ENCODE results near the gene MXD4.

MXD4 gene

DNA sequence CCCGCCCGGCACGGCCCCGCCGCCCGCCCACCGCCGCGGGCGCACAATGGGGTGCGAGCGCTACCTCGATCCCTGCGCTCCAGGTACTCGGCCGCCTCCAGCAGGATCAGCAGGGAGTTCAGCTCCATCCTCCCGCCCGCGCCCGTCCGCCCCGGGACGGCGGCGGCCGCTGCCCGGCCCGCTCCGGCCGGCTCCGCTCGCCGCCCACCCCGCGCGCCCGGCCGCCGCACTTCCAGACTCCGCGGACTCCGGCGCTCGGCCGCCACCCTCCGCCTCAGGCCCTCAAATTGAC lies at the start of gene MXD4:
MXD4 (minus strand) TSS at position 257 of the 292 bp plus-strand sequence; CDS start at position 128, 129 bp downstream.
- Histone ChIP-seq H3K4me1 (ENCODE audit: control insufficient read depth in 1 of 2, insufficient read depth in 2 of 2, low read length in 2 of 2) (peaks cover 37 to 43% of the 10 kb centered on the region in 2 donors), H3K27me3 (ENCODE audit: control insufficient read depth in 1 of 2, insufficient read depth in 2 of 2, low read length in 2 of 2) (no peaks in the 10 kb centered on the region), H3K9me3 (ENCODE audit: control insufficient read depth in 1 of 2, low read length in 2 of 2) (no peaks in the 10 kb centered on the region), H3K9ac (ENCODE audit: low read depth in 1 of 2, low read length in 2 of 2) (peak within 1 kb of the TSS; percentile 78 to 80), H3K27ac (ENCODE audit: low read depth, low read length) (peak within 1 kb of the TSS; percentile 89), H3K36me3 (ENCODE audit: control insufficient read depth in 1 of 2, insufficient read depth in 2 of 2, low read length in 2 of 2) (peaks cover 0 to 21% of the 10 kb centered on the region in 2 donors), H3K4me3 (ENCODE audit: low read depth in 1 of 2, low read length in 2 of 2) (peak within 1 kb of the TSS; percentile 79 to 82)

- Histone ChIP-seq H3K27ac (ENCODE audit: low read depth, low read length) (no peak overlapping the region), H3K4me1 (ENCODE audit: control insufficient read depth in 1 of 2, insufficient read depth in 2 of 2, low read length in 2 of 2) (peaks cover 6 to 9% of the 10 kb centered on the region in 2 donors), H3K9ac (ENCODE audit: low read depth in 1 of 2, low read length in 2 of 2) (no peak overlapping the region), H3K4me3 (ENCODE audit: low read depth in 1 of 2, low read length in 2 of 2) (no peak overlapping the region), H3K9me3 (ENCODE audit: control insufficient read depth in 1 of 2, low read length in 2 of 2) (peaks cover 0 to 3% of the 10 kb centered on the region in 2 donors), H3K36me3 (ENCODE audit: control insufficient read depth in 1 of 2, insufficient read depth in 2 of 2, low read length in 2 of 2) (no peaks in the 10 kb centered on the region), H3K27me3 (ENCODE audit: control insufficient read depth in 1 of 2, insufficient read depth in 2 of 2, low read length in 2 of 2) (no peaks in the 10 kb centered on the region)
Measured at GRCh38 chr4:2306773-2307410, 45.0 kb upstream of the MXD4 start.

DNA sequence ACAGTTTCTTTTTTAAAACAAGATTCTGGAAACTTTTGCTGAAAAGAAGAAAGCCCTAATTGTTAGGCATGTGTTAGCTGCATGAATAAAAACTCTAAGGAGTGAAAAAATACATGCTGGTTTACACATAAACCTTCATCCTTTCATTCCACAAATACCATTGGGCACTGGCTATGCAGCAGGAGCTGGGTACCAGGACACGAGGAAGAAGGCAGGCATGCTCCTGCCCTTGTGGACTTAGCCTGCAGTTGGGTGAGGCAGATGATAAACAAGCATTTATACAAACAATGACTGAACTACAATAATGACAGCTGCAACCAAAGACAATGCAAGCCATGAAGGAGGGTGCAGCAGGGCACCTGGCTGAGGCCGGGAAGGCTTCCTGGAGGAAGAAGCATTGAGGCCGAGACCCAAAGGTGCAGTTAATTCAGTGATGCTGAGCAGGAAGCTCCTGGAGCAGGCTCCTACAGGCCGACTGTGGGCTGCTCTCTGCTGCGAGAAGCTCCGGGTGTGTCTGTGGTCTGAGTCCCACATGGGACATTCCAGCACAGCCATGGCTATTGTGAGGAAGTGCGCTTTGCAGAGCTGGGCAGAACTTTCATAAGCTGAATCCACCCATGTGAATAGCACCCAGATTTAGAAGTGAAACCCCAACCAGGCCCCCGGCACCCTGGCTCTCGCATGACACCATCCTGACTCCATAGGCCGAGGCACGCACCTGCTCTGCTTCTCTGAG lies 44.0 kb upstream of the MXD4 start:
- Histone ChIP-seq H3K27me3 (ENCODE audit: control insufficient read depth in 1 of 2, insufficient read depth in 2 of 2, low read length in 2 of 2) (no peaks in the 10 kb centered on the region), H3K36me3 (ENCODE audit: control insufficient read depth in 1 of 2, insufficient read depth in 2 of 2, low read length in 2 of 2) (no peaks in the 10 kb centered on the region), H3K27ac (ENCODE audit: low read depth, low read length) (no peak overlapping the region), H3K9ac (ENCODE audit: low read depth in 1 of 2, low read length in 2 of 2) (no peak overlapping the region), H3K9me3 (ENCODE audit: control insufficient read depth in 1 of 2, low read length in 2 of 2) (peaks cover 0 to 3% of the 10 kb centered on the region in 2 donors), H3K4me1 (ENCODE audit: control insufficient read depth in 1 of 2, insufficient read depth in 2 of 2, low read length in 2 of 2) (peaks cover 6 to 9% of the 10 kb centered on the region in 2 donors), H3K4me3 (ENCODE audit: low read depth in 1 of 2, low read length in 2 of 2) (no peak overlapping the region)

- H3K27ac ChIP-seq (ENCODE audit: low read depth, low read length): no peak overlapping the region
- peaks cover 6 to 9% of the 10 kb centered on the region in 2 donors for H3K4me1 ChIP-seq (ENCODE audit: control insufficient read depth in 1 of 2, insufficient read depth in 2 of 2, low read length in 2 of 2)
- peaks cover 0 to 1% of the 10 kb centered on the region in 2 donors for H3K36me3 ChIP-seq (ENCODE audit: control insufficient read depth in 1 of 2, insufficient read depth in 2 of 2, low read length in 2 of 2)
- no peak overlapping the region for H3K4me3 ChIP-seq (ENCODE audit: low read depth in 1 of 2, low read length in 2 of 2)
- H3K9ac ChIP-seq (ENCODE audit: low read depth in 1 of 2, low read length in 2 of 2): no peak overlapping the region
- H3K27me3 ChIP-seq (ENCODE audit: control insufficient read depth in 1 of 2, insufficient read depth in 2 of 2, low read length in 2 of 2): no peaks in the 10 kb centered on the region
- peaks cover 0 to 3% of the 10 kb centered on the region in 2 donors for H3K9me3 ChIP-seq (ENCODE audit: control insufficient read depth in 1 of 2, low read length in 2 of 2)
Measured at GRCh38 chr4:2304877-2305561, 43.1 kb upstream of the MXD4 start.

DNA sequence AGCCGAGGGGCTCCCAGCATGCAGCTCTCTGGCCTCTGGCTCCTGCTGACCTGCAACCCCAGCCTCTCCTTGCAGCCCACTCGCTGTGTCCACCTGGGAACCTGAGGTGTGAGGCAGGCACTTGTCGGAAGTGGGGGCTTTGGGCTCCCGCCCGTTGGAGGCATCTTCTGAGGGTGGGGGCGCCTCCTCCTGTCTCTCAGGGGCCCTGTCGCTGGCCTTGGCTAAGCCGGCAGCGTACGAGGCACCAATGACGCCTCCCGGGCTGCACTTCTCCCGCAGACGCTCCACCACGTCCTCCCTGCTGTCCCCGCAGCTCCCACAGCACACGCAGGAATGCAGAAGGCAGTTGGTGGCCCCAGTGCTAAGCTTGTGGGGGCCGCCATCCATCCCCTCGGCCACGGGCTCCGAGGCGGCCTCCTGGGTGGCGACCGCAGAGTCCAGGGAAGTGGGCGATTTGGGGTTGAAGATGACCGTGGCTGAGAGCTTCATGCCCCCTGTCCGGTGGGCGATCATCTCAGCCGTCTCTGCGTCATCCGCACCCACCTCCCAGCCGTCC lies 42.5 kb upstream of the MXD4 start:
- H3K27me3 ChIP-seq (ENCODE audit: control insufficient read depth in 1 of 2, insufficient read depth in 2 of 2, low read length in 2 of 2): no peaks in the 10 kb centered on the region
- H3K9ac ChIP-seq (ENCODE audit: low read depth in 1 of 2, low read length in 2 of 2): no peak overlapping the region
- H3K4me1 ChIP-seq (ENCODE audit: control insufficient read depth in 1 of 2, insufficient read depth in 2 of 2, low read length in 2 of 2): peaks cover 6 to 9% of the 10 kb centered on the region in 2 donors
- H3K9me3 ChIP-seq (ENCODE audit: control insufficient read depth in 1 of 2, low read length in 2 of 2): peaks cover 0 to 3% of the 10 kb centered on the region in 2 donors
- no peak overlapping the region for H3K27ac ChIP-seq (ENCODE audit: low read depth, low read length)
- H3K36me3 ChIP-seq (ENCODE audit: control insufficient read depth in 1 of 2, insufficient read depth in 2 of 2, low read length in 2 of 2): peaks cover 0 to 4% of the 10 kb centered on the region in 2 donors
- H3K4me3 ChIP-seq (ENCODE audit: low read depth in 1 of 2, low read length in 2 of 2): no peak overlapping the region

GRCh38 chr4:2303686-2304320 lies 41.9 kb upstream of the MXD4 start:
- Histone ChIP-seq H3K9ac (ENCODE audit: low read depth in 1 of 2, low read length in 2 of 2) (no peak overlapping the region), H3K4me3 (ENCODE audit: low read depth in 1 of 2, low read length in 2 of 2) (no peak overlapping the region), H3K27me3 (ENCODE audit: control insufficient read depth in 1 of 2, insufficient read depth in 2 of 2, low read length in 2 of 2) (no peaks in the 10 kb centered on the region), H3K27ac (ENCODE audit: low read depth, low read length) (no peak overlapping the region), H3K9me3 (ENCODE audit: control insufficient read depth in 1 of 2, low read length in 2 of 2) (peaks cover 0 to 3% of the 10 kb centered on the region in 2 donors), H3K36me3 (ENCODE audit: control insufficient read depth in 1 of 2, insufficient read depth in 2 of 2, low read length in 2 of 2) (peaks cover 0 to 4% of the 10 kb centered on the region in 2 donors), H3K4me1 (ENCODE audit: control insufficient read depth in 1 of 2, insufficient read depth in 2 of 2, low read length in 2 of 2) (peaks cover 6 to 9% of the 10 kb centered on the region in 2 donors)

GRCh38 chr4:2303121-2303685 lies 41.3 kb upstream of the MXD4 start:
- H3K9ac ChIP-seq (ENCODE audit: low read depth in 1 of 2, low read length in 2 of 2): no peak overlapping the region
- H3K4me1 ChIP-seq (ENCODE audit: control insufficient read depth in 1 of 2, insufficient read depth in 2 of 2, low read length in 2 of 2): peaks cover 6 to 9% of the 10 kb centered on the region in 2 donors
- no peak overlapping the region for H3K27ac ChIP-seq (ENCODE audit: low read depth, low read length)
- no peaks in the 10 kb centered on the region for H3K27me3 ChIP-seq (ENCODE audit: control insufficient read depth in 1 of 2, insufficient read depth in 2 of 2, low read length in 2 of 2)
- no peak overlapping the region for H3K4me3 ChIP-seq (ENCODE audit: low read depth in 1 of 2, low read length in 2 of 2)
- H3K36me3 ChIP-seq (ENCODE audit: control insufficient read depth in 1 of 2, insufficient read depth in 2 of 2, low read length in 2 of 2): peaks cover 0 to 4% of the 10 kb centered on the region in 2 donors
- H3K9me3 ChIP-seq (ENCODE audit: control insufficient read depth in 1 of 2, low read length in 2 of 2): peaks cover 0 to 3% of the 10 kb centered on the region in 2 donors

DNA sequence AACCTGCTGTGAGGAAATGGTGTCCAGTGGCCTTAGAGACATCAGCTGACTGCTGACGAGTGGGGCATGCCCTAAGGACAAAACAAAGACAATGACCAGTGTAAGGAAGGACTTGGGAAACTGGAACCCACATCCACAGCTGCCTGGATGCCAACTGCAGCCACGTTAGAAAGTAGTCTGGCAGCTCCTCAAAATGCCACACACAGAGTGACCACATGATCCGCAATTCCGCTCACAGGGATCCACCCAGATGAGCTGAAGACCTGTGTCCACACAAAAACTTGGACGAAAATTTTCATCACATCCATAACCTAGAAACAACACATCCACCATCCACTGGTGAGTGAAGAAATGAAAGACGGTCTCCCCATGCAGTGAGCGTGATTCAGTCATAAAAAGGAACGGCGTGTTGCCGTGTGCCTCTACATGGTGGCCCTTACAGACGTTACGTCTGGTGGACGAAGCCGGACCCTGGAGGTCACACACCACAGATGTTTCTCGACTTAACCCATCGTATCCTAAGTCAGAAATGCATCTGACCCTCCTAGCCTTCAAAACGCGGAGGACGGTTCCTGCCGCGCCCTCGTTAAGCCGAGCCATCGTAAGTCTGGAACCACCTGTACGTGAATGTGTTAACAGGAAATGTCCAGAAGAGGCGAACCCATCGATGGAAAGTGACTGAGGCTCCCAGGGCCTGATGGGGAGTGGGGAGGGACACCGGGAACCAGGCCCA lies 40.6 kb upstream of the MXD4 start:
- no peak overlapping the region for H3K4me3 ChIP-seq (ENCODE audit: low read depth in 1 of 2, low read length in 2 of 2)
- peaks cover 0 to 3% of the 10 kb centered on the region in 2 donors for H3K9me3 ChIP-seq (ENCODE audit: control insufficient read depth in 1 of 2, low read length in 2 of 2)
- peaks cover 6 to 9% of the 10 kb centered on the region in 2 donors for H3K4me1 ChIP-seq (ENCODE audit: control insufficient read depth in 1 of 2, insufficient read depth in 2 of 2, low read length in 2 of 2)
- no peak overlapping the region for H3K27ac ChIP-seq (ENCODE audit: low read depth, low read length)
- no peak overlapping the region for H3K9ac ChIP-seq (ENCODE audit: low read depth in 1 of 2, low read length in 2 of 2)
- H3K36me3 ChIP-seq (ENCODE audit: control insufficient read depth in 1 of 2, insufficient read depth in 2 of 2, low read length in 2 of 2): peaks cover 4 to 5% of the 10 kb centered on the region in 2 donors
- H3K27me3 ChIP-seq (ENCODE audit: control insufficient read depth in 1 of 2, insufficient read depth in 2 of 2, low read length in 2 of 2): no peaks in the 10 kb centered on the region

- no peak overlapping the region for H3K9ac ChIP-seq (ENCODE audit: low read depth in 1 of 2, low read length in 2 of 2)
- H3K27me3 ChIP-seq (ENCODE audit: control insufficient read depth in 1 of 2, insufficient read depth in 2 of 2, low read length in 2 of 2): no peaks in the 10 kb centered on the region
- H3K4me1 ChIP-seq (ENCODE audit: control insufficient read depth in 1 of 2, insufficient read depth in 2 of 2, low read length in 2 of 2): peaks cover 6 to 9% of the 10 kb centered on the region in 2 donors
- H3K36me3 ChIP-seq (ENCODE audit: control insufficient read depth in 1 of 2, insufficient read depth in 2 of 2, low read length in 2 of 2): peaks cover 4 to 7% of the 10 kb centered on the region in 2 donors
- no peak overlapping the region for H3K4me3 ChIP-seq (ENCODE audit: low read depth in 1 of 2, low read length in 2 of 2)
- H3K27ac ChIP-seq (ENCODE audit: low read depth, low read length): no peak overlapping the region
- peaks cover 0 to 2% of the 10 kb centered on the region in 2 donors for H3K9me3 ChIP-seq (ENCODE audit: control insufficient read depth in 1 of 2, low read length in 2 of 2)
Measured at GRCh38 chr4:2301806-2302205, 39.9 kb upstream of the MXD4 start.

All from duodenal mucosa (tissue), 2 donors.